ENCODE results near the gene ZNF428.

DNA sequence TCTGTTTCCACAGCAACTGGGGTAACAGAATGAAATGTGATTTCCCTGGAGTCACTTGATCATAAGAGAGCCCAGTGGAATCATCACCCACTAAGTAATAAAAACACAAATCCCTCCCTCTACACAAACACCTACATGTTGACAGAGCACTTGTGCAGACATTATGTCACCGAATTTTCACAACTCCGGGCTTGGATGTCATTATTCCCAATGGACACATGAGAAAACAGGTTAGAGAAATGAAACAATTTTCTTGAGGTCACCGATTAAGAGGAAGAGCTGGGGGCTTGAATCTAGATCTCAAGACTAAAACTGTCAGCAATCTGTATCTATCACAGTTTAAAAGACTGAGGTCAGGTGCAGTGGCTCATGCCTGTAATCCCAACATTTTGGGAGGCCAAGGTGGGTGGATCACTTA, 47.2 kb downstream of the ZNF428 start:
- no peak for TF ChIP-seq CTCF (IDR thresholded peaks at IDR 0.05; ENCODE audit: low read depth, low read length, poor library complexity, severe bottlenecking)
- TF ChIP-seq EZH2phosphoT487 (IDR thresholded peaks at IDR 0.05; ENCODE audit: borderline replicate concordance, low read length), result no peak
